Activated gamma-delta T cell (primary cell): ENCODE data around the gene TTLL5.

Experiments used
- DNase-seq: peaks from one replicate; lab custom pipeline; 2025; lab: John Stamatoyannopoulos, UW

Gene TTLL5

DNA sequence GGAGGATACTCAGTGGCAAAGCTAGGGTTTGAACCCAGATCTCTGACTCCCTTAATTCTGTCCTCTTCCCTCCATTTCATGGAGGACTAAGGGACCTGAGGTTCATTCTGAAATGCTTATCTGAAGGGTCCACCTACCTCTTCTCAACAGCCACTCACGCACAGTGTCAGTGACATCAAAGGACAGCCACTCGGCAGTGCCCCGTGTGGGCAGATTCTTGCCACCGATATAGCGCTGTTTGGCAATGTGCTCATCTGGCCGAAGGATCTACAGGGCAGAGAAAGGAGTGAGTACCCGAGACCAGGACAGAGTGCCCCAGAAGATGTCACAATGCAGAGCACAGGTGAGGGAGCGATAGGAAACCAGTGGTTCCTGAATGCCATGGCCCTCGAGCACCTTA is 309.9 kb downstream of the TTLL5 start:
- DNase-seq = no peak

DNA sequence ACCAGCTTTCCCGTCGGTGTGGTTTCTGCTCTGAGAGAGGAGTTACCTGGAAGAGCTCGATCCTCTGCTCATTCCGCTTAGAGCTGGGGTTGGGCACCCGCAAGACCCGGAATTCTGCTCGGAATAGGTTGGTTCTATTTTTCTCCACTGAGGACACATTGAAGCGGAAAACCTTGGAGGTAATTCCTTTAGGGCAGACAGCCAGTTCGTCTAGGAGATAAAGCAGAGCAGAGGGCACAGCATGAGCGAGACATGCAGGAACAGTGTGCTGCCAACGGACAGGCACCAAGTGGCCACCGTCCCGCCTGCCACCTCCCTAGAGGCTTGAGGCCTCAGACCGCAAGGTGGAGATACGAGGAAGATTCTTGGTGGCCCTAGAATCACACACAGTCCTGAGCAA is 310.5 kb downstream of the TTLL5 start:
- no peak for DNase-seq

DNA sequence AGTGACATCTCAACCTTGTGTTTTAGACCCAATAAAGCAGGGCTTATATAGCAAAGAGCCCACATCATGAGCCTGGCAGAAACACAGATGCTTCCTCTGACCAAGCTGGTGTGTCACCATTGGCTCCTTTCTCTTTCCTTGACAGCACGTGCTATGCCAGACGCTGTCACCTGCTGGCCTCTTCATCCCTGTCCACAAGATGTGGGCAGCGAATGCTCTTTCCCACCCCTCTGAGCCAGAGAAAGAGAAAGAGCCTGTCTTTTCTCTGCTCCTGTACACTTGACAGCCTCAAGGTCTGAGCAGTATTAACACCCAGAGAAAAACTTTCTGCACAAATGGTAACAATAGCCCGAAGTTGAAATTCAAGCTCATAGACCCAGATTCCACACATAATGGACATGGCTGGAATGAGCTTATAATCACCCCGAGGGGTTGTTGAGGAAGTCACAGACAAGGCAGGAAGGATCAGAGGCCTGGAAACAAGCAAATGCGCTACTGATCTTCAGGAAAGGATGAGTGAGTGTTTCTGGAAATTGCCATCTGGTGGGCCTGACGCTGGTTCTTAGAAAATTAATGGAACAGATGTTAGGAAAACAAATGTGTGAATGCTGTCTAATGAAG is 311.9 kb downstream of the TTLL5 start:
- DNase-seq = no peak

DNA sequence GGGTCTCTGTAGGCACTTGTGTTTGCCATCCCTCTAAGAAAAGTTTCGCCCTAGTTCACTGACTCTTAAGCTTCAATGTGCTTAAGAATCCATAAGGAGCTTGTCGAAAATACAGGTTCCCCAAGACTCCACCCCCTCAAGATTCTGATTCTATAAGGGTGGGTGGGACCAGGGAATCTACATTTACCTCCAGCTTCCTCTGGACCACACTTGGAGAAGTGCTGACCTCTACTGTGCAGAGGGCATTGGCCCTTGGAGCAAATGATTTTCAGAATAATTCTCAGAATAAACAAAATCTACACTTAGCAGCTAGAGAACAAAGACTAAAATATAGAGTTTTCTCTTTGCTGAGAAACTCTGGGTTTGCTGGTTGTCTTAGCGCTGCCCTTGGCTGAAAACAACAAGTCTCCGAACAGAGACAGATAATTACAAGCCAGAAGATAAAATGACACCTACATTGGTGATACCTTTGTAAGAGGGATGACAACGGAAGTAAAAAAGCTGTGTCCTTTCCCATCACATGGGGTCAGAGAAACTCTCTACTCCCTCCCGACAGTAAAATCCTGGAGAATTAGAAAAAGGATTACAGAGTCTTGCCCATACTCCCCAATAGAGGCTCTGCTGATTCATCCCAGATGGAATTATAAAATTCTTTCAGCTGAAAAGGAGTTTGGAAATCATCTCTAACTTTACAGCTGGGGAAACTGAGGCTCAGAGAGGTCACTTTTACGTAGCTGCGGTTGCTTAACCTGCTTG is 316.0 kb downstream of the TTLL5 start:
- no peak for DNase-seq

DNA sequence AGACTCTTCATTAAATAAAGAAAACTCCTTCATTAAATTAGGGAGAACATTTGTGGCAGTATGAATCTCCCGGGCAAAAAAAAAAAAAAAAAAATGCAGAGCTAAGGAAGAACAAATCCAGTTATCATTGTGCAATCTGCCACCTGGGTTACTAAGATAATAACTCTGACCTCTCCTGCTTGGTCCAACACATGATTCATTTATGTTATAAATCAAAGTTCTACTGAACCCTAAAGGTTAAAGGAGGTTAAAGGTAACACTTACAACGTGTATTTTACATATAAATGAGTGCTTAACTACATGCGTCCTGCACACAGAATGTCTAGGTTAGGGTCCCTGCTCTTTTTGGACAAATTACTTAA is 316.5 kb downstream of the TTLL5 start:
- no peak for DNase-seq

DNA sequence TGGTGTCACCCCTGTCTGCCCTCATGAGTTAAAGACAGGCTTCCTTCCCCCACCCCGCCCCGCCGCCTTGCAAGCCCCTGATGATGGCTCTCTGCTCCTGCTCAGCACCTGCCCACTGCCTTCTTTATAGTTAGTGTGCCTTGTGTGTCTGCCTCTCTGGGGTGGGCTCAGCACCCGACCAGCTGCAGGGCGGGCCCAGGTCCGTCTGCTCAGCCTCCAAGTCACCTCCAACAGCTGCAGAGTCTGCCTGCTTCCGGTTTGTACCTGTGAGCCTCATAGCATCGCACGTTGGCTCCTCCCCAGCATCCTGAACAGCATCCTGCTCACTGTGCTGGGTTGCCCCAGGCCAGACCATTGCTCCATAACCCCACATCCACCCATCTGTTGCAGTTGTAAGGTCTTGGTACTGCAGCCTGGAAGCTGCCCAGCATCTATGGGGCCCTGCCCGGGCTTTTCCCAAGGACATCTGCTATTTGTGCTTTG is 317.2 kb downstream of the TTLL5 start:
- no peak for DNase-seq

DNA sequence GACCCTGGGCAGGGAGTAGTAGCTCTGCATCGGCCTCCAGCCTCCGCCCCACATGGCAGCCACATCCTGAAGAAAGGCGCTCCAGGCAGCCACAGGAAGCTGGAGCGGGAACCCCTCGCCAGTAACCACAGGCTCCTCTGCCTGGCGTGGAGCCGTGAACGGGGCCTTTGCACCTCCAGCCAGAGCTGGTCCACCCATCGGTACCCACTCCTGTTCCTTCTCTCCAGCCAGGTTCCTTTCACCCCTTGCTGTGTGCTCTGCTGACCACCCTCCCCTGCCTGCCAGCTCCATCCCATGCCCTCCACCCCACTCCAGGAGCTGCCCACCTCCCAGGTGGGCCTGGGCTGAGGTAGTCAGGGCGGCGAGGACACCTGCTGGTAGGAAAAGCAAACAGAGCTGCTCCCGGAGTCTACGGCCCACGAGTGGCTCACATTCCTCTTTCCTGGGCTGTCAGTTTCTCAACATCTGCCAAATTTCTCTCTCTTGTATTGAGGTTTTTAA is 318.1 kb downstream of the TTLL5 start:
- DNase-seq = no peak

DNA sequence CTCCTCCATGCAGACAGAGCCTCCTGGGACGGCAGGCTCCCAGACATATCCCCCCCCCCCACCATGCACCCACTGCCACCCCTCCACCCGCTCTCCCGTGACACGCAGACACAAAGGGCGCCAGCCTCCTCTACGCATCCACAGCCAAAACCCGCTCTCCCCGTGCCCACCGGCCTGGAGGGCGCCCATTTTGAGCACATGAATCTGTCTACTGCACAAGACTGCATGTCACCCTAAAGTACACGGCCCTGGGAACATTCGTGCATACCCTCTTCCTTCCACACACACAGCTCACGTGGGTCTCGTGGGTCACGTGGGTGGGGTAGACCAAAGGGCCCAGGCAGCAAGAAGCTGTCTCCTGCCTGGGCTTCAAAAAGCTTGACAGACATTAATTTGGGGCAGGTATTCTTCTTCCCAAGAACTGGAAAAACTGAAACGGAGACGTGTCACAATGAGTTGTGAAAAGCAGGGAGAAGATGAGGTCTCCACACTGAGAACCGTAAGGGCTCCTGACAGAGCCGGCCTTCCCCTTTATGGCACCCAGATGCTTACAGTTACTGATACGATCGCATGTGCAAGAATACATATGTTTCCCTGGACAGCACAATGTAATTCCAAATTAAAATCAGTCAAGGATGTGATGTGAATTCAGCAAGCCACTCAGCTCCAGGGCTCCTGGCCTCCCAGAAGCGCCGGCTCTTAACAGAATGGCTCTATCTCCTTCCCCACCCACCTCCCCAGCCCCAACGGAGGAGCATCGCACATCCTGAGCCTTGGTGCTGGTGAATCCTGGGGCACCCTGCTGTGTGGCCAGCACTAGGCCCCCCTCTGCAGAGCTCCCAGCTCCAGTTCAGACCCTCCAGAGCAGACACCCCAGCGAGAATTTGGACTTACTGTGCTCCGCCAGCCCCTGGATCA is 318.9 kb downstream of the TTLL5 start:
- no peak for DNase-seq

DNA sequence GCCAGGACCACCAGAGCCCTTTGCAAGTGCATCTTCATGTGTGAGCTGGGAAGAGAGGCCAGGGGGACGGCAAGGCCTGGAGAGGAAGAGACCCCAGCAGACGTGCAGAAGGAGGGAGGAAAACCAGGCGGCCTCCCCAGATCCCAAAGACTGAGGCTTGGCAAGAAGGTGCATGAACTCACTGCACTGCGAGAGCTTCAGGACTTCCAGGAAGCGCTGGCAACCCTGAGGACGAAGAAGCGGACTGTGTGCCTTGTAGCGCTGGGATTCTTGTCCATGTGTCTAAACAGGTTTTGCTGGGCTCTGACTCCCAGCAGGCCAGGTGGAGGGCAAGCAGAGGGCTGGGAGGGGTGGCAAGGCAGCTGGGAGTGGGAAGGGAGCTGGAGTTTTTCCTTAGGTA is 319.8 kb downstream of the TTLL5 start:
- DNase-seq = no peak

DNA sequence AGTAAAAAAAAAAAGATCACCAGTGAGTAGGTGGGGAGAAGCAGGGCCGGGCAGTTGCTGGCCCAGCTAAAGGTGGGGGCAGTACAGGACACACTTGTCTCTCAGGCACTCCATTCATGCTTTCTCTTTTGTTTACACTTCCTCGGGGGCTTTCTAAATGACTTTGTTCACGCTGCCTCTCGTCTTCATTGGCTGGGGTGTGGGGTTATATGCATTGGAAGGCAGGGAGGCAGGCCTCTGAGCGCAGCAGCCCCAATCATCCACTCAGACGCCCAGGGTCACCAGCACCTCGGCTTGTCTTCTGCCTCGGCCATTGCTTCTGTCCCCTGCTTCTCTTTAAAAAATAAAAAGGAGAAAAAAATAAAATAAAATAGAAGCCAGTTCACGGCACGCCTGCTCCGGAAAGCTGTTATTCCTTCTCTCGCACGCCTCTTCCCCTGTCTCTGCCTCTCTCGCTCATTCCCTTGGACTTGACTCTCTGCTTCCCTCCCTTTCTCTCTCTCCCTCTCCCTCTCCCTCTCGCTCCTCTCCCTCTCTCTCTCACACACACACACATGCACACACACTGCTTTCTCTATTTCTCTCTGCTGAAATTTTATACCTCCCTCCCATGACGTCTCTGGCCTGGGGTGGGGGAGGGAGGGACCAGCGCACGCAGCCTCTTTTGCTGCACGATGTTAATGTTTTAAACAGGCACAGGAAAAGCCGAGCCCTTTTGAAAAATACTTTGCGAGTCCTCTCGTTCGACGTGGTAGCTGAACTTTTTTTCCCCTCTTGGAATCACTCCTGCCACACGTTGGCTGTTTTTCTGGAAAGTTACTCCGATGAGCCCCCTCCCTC is 320.6 kb downstream of the TTLL5 start, which contains the start of gene TGFB3:
Gene TGFB3 (minus strand): TSS at position 570 of the 840 bp plus-strand sequence. CDS start 1,102 bp downstream, outside the sequence.
- DNase-seq = peak; percentile 32

DNA sequence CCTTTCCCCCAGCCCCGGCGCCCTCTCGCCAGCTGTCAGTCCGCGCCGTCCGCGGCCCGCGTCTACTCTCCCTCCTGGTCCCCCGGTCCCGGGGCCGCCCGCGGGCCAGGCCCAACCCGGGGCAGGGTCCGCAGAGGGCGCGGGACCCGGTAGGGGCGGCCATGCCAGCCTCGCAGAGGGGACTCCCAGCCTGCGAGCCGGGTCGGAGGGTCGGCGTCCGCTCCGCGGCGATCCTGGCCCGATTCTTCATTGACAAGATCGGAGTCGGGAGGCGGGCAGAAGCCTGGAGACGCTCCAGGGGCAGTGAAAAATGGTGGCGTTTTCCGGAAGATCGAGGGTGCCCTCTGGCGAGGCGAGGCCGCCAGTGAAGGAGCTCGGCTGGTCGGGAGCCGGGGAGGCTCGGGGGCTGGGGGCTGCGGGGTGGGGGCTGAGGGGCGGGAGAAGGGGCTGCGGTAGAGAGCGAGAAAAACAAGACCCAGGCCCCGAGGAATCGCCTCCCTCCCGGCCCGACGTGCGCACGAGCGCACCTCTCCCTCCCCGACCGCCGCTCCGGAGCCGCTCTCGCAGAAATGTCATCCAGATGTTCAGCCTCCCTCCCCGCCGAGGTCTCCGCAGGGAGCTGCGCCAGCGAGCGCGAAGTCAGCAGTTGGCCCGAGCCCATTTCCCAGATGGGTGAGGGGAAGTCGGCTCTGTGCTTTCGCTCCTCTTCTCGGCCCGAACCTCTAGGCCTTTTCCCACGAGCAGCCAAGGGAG is 321.4 kb downstream of the TTLL5 start:
- DNase-seq = peak; percentile 50

DNA sequence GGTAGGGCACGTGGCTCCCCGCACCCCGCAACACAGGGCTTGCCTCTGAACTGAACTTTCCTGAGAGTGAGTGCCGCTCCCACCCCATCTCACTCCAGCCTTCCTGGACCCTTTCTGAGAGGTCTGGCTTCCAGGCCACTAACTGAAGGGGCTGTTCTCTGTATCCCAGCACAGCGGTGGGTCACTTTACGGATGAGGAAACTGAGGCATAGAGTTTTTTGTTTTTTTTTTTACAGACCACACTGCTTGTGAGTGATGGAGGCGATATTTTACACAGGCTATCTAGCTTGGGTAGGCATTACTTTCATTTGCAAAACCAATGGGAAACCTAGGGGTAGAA is 321.9 kb downstream of the TTLL5 start:
- no peak for DNase-seq

DNA sequence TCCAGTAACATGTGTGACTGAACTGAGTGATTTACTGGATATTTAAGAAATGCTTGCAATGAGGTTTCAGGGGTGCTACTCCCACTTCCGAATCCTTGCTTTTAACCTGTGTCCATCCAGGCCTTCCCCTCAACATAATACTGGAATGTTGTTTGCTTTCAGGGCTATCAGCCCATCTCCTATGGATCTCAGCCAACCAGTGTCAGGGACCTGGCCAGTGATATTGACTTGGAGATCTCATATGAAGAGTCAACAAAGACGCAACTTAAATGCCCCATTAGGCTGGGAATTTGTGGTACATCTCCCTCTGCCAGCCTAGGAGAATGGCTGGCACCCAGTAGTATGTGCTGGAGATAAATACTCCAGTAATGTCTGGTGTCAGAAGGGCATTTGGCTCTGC is 323.6 kb downstream of the TTLL5 start:
- no peak for DNase-seq

DNA sequence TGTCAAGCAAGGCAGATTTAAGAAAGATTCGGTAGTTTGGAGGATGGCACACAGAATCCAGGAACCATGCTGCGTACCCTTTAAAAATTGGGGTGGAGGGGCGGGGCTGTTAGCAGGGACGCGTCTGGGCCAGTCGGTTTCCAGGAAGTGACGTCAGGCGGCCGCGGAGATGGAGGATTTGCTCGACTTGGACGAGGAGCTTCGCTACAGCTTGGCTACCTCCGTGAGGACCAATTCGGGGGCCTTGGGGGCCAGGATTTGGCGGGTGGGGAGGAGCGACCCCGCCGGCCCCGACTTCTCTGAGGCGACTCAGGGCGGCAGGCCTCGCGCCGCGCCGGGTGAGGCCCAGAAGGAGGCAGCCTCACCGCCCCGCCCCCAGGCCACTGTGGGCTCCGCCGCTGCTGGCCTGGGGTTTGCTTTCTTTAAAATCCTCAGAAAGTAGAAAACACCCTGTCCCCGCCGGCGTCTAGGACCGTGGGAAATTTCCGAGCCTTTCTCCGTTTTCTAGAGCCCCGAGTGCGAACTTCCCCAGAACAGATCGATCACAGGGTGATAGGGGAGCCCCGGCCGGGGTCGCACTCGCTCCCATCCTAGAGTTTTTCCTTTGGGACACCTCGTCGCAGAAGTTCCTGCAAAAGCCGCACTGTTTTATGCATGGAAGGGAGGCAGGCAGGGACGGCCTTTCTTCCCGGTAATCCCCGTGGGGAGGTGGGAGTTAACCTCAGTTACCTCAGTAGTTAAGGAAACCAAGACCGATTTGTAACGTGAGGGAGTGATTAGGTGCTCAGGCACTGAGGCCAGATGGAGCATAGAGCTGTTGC is 324.8 kb downstream of the TTLL5 start, which contains the start of gene IFT43:
Gene IFT43 (plus strand): TSS at position 146 of the 821 bp plus-strand sequence. CDS start 24 bp downstream, at position 170.
- DNase-seq = peak; percentile 75

DNA sequence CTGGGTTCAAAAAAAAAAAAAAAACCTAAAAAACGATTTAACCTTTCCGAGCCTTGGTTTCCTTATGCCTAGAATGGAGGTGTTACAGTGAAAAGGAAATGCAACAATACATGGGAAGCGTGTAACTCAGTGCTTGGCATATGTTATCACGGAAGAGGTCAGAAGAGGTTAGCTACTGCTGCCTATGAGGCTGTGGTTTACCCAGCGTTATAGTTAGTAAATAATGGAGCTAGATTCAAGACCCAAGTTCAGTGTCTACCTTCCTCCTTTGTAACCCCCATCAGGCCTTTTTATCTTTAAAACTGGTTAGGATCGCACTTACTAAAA is 325.4 kb downstream of the TTLL5 start:
- no peak for DNase-seq

DNA sequence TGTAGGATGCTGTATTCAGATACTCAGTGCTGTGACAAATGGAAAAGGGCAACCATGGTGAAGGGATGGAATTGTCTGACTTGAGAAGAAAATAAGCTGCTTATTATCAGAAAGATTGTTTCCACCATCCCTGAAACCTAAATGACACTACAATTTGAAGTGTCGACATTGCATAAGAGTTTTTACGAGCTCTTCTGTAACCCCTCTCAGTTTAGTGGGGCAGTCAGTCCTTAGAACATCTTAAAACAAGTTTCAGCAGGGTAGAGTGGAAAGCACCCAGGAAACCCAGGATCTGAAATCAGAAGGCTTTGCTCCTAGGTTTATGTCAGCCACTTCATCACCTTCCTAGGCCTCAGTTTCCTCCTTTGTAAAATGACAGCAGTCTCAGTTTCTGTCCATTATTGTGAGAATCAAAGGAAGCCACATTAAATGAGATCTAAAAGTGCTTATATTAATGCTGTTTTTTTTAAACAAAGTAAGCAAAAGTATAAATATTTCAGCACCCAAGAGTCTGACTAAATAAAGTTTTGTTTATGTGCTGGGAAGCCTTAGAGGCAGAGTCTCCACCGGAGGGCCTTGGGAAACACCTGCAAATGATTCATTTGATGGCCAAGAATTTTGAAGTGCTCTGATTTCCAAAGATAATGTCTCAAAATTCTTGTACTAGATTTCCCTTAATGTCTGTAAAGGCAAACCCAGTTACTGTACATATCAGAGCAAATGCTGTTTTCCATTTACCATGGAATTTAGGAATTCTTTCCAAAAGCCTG is 326.3 kb downstream of the TTLL5 start:
- DNase-seq = no peak

DNA sequence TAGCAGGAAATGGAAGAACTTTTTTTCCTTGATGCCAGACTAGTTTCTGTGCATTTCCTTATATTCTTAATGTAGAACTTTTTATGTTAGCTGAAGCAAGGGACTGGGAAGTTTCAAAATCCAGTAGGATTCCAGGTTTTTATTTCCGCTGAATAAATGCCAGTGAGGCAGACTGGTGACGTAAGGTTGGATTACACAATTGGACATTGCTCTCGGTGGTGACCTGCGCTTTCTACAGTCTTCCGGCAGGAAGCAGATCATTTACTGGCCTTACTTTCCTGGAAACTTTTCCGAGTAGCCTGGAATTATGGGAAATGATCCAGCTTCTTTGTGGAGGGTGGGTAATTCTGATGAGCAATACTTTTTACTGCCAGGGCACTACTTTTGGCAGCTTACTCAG is 328.1 kb downstream of the TTLL5 start:
- no peak for DNase-seq

DNA sequence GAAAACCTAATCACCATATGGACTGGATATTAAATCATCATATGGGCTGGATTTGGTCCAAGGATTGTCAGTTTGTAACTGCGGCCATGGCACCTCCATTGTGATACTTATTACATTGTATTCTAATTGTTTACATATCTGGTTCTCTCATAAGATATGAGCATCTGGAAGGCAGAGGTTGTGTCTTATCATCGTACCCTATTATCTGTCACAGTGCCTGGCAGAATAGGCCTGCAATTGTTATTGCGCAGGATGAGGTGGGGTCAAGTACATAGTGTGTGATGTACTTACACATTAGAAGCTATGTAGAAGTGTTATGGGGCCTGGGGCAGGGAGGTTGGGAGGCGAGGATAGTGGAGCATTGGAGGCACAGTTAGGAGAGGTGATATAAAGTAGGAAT is 329.3 kb downstream of the TTLL5 start:
- no peak for DNase-seq

DNA sequence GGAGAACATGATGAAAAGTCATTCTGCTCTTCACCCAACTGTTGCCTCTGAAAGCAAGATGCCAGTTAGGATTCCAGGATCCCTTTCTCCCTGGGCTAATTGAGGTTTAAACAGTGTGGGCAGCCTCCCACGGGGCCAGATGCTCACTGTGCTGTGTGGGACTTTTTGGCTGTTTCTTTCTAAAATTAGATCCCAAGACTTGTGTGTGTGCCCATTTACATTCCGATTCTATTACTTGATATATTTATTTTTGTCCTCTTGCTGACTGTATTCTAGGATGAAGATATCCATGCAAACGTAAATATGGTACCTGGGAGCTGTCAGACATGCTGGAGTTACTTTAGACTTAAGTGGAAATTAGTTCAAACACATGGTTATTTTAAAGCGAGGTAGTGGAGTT is 330.7 kb downstream of the TTLL5 start:
- DNase-seq = no peak
